H1 (cell line): ENCODE results near the gene STX11.

Experiments used
- CREB1 ChIP-seq: IDR thresholded peaks from 2 replicates; pipeline ENCODE4 v1.6.1; 2012; ENCODE audit warnings: inconsistent platforms
- JUN ChIP-seq: IDR thresholded peaks from 2 replicates; pipeline ENCODE4 v1.6.1; 2011; ENCODE audit warnings: low read depth, mild to moderate bottlenecking, improper control_type of control experiment, low read length
- MAFK ChIP-seq: IDR thresholded peaks from 2 replicates; pipeline ENCODE4 v1.6.1; 2012; ENCODE audit warnings: low read depth, mild to moderate bottlenecking, improper control_type of control experiment, low read length
- NRF1 ChIP-seq: IDR thresholded peaks from 2 replicates; pipeline ENCODE4 v1.6.1; 2011; ENCODE audit warnings: mild to moderate bottlenecking, low read depth, low read length, improper control_type of control experiment
- POLR2AphosphoS5 ChIP-seq: IDR thresholded peaks from 2 replicates; pipeline ENCODE4 v1.6.1; 2011; ENCODE audit warnings: low read depth, low read length
- TAF1 ChIP-seq: IDR thresholded peaks from 2 replicates; pipeline ENCODE4 v1.6.1; 2011; ENCODE audit warnings: mild to moderate bottlenecking, low read depth, low read length
- TF ChIP-seq, protein P1 (sequence below), 3 experiments: IDR thresholded peaks; 1 replicate in 2 of 3; 2 replicates in 1 of 3; pipeline versions ENCODE4 v1.5.1 to v1.6.1; 2011; ENCODE audit warnings: low read length in 3 of 3, mild to moderate bottlenecking in 3 of 3, inconsistent platforms in 2 of 3, low read depth in 1 of 3, moderate library complexity in 1 of 3; ENCODE audit not compliant: insufficient read depth in 1 of 3; ENCODE audit errors: control extremely low read depth in 1 of 3
- TF ChIP-seq, protein P2 (sequence below): IDR thresholded peaks from 2 replicates; pipeline ENCODE4 v1.6.1; 2012; ENCODE audit warnings: inconsistent platforms

DNA sequence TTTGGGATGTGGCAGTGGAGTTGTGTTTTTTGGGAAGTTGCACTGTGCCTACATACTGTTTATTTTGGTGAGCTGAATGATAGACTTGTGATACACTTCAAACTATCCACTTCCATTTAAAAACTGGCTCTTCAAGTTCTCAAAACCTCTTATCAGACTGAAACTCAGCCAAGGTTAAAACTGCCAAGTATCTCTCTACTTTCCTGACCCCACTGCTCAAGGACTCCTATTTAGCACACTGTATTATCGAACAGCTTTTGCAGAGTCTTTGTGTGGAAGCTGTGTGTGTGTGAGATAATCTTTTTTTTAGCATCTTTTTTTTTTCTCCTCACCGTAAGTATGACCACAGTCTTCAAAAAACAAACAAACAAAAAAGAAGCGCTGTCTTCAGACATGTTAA, 21.1 kb downstream of the STX11 start:
- TF ChIP-seq MAFK (no peak), TAF1 (no peak), NRF1 (no peak), JUN (no peak), CREB1 (no peak), POLR2AphosphoS5 (no peak)
- TF ChIP-seq, protein P1, sequence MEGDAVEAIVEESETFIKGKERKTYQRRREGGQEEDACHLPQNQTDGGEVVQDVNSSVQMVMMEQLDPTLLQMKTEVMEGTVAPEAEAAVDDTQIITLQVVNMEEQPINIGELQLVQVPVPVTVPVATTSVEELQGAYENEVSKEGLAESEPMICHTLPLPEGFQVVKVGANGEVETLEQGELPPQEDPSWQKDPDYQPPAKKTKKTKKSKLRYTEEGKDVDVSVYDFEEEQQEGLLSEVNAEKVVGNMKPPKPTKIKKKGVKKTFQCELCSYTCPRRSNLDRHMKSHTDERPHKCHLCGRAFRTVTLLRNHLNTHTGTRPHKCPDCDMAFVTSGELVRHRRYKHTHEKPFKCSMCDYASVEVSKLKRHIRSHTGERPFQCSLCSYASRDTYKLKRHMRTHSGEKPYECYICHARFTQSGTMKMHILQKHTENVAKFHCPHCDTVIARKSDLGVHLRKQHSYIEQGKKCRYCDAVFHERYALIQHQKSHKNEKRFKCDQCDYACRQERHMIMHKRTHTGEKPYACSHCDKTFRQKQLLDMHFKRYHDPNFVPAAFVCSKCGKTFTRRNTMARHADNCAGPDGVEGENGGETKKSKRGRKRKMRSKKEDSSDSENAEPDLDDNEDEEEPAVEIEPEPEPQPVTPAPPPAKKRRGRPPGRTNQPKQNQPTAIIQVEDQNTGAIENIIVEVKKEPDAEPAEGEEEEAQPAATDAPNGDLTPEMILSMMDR (IDR thresholded peaks at IDR 0.05; ENCODE audit: control extremely low read depth in 1 of 3, insufficient read depth in 1 of 3, low read depth in 1 of 3, low read length in 3 of 3) = no peak
- TF ChIP-seq, protein P2, sequence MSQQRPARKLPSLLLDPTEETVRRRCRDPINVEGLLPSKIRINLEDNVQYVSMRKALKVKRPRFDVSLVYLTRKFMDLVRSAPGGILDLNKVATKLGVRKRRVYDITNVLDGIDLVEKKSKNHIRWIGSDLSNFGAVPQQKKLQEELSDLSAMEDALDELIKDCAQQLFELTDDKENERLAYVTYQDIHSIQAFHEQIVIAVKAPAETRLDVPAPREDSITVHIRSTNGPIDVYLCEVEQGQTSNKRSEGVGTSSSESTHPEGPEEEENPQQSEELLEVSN = no peak
